Erythroblast (primary cell): Measurements from ENCODE around the gene PSMD1.
"Not testable (repeated sequence)": the region's sequence is repeated elsewhere in the genome, so short reads cannot be mapped to it uniquely, and the experiment has no call there.

Experiments used
- DNase-seq, 2 experiments: peaks; one replicate each; lab custom pipeline; 2025; lab: John Stamatoyannopoulos, UW
- GATA1 ChIP-seq: IDR thresholded peaks from 2 replicates; pipeline ENCODE4 v1.6.1; 2011; ENCODE audit warnings: low read depth, mild to moderate bottlenecking, control low read depth, low read length, moderate library complexity
- POLR2A ChIP-seq: IDR thresholded peaks from 2 replicates; pipeline ENCODE4 v1.6.1; 2011; ENCODE audit warnings: mild to moderate bottlenecking, low read length

PSMD1 gene

DNA sequence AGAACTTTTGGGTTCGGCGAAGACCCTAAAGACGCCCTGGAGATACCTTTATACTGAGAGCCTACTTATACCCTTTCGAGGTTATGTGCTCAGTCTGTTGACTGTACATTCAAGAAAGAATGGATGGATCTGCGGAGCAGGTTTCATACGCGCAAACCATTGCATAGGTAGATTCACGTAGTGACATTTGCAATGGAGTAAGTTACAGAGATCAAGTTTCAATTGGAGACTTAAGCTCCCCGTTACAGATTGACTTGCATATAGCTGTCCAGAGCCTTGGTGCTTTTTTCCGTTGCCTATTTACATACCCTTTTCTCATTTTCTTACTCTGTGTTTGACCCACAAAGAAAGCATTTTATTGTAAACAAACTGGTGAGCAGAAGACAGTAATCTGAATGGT lies 923 bp downstream of the PSMD1 start:
- DNase-seq = peak; percentile 48 to 68
- TF ChIP-seq POLR2A (no peak), GATA1 (no peak)

DNA sequence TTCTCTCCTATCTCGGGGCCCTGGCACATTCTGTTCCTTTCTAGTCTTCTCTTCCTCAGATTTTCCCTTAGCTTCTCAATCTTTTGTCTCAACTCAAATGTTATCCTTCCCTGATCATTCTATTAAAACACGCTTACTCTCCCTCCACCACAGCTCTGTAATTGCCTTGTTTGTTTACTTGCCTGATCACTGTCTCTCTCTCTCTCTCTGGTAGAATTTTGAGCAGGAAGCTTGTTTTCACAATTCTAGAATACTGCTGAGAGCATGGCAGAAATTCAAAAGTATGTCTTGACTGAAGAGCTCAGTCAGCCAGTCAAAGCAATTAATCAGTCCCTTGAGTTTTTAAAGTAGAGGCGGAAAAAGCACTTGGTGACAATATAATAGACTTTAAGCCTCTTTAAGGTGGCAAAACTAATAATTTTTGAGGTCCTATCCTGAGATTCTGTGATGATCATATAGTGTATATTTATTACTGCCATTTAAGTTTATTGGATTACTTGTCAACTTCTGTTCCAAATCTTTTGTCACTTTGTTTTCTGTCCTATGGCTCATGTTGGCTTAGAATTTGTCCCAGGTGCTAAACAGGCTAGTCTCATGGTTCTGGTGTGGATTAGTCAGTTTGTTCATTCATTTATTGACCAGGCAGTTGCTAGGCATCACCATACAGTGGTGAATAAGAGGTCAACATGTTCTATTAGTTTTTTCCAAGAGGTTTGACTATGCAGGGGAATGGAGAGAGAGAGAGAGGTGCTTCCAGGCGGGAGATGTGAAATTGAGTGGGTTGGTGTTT lies 2.3 kb downstream of the PSMD1 start:
- no peak for DNase-seq
- no peak for TF ChIP-seq POLR2A

DNA sequence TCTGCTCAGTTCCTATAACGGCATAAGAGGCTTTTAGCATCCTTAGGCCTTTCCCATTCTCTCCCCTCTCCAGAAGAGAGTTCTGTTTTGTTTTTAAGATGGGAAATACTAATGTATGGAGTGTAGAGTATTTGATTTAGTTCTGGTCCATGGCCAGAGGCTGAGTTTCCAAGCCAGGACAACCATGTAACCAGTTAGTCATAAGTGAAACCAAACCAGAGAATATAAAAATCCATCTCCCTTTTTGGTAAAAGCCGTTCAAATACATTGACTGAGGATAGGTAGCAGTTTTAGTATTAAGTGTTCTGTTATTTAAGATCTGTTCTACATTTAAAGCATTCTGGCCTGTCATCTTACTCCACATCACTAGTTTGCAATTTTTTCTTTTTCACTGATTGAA lies 3.1 kb downstream of the PSMD1 start:
- TF ChIP-seq POLR2A = no peak
- no peak for TF ChIP-seq GATA1
- DNase-seq = no peak

DNA sequence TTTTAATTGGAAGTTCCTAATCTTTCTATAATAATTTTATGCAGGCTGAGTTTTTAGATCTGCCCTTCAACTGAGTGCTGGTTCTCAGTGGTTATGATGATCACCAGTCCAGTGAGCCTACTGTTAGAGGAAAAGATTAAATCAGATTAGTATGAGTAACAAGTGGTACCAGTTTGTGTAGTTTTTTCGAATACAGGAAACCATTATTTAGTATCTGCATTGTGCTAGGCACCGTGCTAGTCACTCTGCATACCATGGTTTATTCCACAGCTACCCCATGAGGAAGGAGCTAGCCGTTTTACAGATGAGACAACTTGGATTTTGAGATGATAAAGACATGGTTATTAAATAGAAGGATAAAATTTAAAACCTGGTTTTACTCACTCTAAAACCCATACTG lies 6.1 kb downstream of the PSMD1 start:
- DNase-seq = no peak
- no peak for TF ChIP-seq GATA1
- TF ChIP-seq POLR2A = no peak

DNA sequence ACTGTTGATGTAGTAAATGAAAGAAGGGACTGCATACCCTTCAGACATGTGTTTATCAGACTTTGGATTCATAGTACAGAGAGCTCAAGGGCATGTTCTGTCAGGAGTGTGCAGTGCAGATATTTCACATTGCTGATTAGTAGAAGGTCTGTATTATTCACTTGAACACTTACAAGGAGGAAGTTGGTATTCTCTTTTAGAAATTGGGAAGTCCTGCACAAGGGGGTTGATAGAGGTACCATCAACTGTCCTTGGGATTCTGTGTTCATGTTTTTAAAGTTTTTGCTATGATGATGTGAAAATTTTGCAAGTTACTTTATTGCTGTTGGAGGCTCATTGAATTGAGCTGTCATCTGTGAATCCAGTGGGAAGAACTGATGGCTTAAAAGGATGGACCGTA lies 6.7 kb downstream of the PSMD1 start:
- TF ChIP-seq GATA1 (no peak), POLR2A (no peak)
- DNase-seq = peak in 1 of 2 experiments; percentile 36

DNA sequence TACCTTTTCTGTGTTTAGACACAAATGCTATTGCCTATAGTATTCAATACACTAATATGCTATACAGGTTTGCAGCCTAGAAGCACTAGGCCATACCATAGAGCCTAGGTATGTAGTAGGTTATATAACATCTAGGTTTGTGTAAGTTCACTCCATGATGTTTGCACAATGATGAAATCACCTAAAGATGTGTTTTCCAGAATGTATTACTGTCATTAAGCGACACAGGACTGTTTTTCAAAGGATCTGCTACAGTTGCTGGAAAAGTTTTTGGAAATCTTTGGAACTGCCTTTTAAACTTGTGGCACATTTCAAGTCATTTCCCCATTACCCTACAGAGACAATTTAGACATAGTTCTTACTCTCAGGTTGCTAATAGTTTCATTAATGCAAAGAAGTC lies 9.3 kb downstream of the PSMD1 start:
- no peak for TF ChIP-seq GATA1
- TF ChIP-seq POLR2A = no peak
- DNase-seq = no peak

DNA sequence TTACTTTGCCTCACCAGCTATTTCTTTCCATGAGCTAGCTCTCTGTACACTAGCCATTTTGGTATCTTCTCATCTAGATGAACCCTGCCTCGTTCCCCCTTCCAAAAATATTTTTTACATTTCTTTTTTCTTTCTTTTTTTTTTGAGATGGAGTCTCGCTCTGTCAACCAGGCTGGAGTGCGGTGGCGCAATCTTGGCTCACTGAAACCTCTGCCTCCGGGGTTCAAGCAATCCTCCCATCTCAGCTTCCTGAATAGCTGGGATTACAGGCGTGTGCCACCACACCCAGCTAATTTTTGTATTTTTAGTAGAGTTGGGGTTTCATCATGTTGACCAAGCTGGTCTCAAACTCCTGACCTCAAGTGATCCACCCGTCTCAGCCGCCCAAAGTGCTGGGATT lies 10.9 kb downstream of the PSMD1 start:
- DNase-seq = not testable (repeated sequence)

DNA sequence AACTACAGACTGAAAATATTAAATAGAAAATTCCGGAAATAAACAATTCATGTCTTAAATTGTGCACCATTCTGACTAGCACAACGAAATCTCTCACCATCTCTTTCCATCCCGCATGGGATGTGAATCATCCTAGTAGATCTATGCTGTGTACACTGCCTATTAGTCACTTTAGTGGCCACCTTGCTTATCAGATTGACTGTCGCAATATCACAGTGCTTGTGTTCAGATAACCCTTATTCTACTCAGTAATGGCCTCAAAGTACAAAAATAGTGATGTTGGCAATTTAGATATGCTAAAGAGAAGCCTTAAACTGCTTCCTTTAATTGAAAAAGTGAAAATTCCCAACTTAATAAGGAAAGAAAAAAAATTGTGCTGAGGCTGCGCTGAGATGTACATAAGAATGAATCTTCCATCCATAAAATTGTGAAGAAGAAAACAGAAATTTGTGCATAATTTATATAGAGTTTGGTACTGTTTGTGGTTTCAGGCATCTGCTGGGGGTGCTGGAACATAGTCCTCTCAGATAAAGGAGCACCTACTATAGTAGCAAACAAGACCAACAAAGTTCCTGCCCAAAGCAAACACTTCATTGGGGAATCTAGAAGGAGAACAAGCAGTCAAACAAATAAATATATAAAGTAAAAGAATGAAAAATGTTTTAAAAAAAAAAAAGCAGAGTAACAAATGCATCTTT lies 12.0 kb downstream of the PSMD1 start:
- TF ChIP-seq POLR2A = no peak
- TF ChIP-seq GATA1 = no peak

DNA sequence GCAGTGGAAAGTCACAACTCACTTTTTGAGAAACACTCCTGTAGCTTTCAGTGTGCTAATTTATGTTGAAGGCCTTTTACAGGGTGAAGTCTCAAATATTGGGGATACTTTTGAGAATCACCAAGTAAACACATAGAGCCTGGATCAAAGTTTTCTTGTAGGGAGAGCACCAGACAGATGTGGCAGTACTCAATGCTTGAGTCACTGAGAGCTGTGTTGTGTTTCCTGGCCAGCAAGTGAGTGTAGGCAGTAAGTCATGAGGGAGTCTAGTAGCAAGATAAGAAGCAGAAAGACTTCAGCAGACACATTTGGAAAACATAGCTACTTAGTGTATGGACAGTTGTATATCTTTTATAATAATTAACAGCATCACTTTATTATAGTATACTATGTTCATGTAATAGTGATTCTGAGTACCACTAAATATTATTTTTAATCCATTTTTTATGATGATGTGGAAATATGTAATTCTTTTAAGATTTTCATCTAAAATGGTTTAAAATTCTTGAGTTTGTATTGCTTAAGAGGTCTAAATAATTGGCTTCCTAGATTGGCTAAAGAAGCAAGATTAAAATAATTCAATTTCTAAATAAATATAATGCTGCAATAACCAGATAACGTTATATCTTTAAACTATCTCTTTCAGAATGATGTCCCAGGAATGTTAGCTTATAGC lies 12.8 kb downstream of the PSMD1 start:
- peak; percentile 64 to 71 for DNase-seq
- TF ChIP-seq GATA1 = no peak
- TF ChIP-seq POLR2A = no peak

More for the DNA sequence above, 12.0 kb downstream of the PSMD1 start:
- DNase-seq = peak; percentile 57 to 69

DNA sequence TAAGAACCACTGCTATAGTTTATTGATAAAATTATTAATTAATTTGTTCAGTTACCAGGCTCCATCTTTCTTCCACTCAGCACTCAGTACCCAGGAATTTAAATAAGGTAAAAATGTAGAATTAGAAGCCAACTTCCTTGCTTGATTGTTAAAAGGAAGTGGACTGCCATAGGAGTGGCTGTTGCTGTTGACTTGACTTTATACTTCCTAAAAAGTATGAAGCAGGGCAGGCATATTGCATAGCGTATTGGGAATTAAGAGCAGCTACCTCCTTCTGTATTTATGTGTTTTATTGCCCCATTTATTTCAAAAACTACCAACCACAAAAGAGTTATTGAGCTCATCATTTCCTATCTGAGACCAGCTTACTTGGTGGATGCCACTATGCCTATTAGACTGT lies 27.9 kb downstream of the PSMD1 start:
- TF ChIP-seq POLR2A (no peak), GATA1 (no peak)
- no peak for DNase-seq

DNA sequence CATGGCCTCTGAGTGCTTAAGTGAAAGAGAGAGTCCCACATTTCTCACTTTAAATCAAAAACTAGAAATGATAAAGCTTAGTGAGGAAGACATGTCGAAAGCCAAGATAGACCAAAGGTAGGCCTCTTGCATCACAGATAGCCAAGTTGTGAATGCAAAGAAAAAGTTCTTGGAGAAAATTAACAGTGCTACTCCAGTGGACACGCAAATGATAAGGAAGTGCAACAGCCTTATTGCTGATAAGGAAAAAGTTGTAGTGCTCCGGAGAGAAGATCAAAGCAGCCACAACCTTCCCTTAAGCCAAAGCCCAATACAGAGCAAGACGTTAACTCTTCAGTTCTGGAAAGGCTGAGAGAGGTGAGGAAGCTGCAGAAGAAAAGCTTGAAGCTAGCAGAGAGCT lies 32.1 kb downstream of the PSMD1 start:
- DNase-seq = peak; percentile 14 to 43
- no peak for TF ChIP-seq GATA1
- TF ChIP-seq POLR2A = no peak

DNA sequence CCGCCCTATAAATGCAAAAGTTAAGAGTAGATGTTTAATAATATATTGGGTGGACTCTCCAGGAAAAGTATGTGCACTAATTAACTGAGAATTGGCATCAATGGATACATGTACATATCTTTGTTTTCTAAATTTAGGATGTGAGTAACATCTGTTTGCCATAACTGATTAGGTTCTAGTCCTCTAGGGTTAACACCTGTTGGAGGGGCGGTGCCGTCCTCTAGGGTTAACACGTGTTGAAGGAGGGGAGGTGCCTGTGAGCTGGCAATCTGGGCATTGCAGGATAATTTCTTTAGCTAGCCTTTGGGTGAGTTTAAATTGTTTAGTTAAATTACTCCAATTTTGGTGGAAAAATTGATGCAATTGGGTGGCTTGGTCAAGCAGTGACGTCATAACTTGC lies 37.3 kb downstream of the PSMD1 start:
- no peak for DNase-seq
- TF ChIP-seq GATA1 = no peak
- TF ChIP-seq POLR2A = no peak

DNA sequence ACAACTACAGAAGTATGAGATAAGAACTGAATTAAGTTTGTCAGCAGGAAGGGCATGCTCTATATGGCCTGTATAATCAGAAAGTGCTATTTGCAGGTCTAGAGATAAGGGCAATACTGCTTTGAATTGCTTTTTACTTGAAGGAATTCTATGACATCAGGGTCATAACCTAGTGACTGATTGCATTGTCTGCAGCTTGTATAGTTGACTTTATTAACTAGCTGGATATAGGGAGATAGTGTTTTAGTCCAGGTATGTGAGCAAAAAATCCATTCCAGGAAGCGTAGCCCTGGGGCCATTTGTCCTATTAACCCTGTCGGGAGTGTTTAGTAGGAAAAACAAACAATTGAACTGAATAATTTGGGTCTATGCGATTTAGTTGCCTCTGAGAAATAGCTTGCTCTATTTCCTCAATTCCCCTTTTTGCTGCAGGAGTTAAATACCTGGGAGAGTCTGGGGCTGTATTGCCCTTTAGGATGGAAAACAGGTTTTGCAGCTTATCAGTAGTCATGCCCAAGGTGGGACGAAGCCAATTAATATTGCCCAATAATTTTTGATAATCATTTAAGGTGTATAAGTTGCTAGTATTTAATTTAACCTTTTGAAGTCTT lies 38.2 kb downstream of the PSMD1 start:
- no peak for TF ChIP-seq GATA1
- TF ChIP-seq POLR2A = no peak
- peak in 1 of 2 experiments; percentile 19 for DNase-seq

DNA sequence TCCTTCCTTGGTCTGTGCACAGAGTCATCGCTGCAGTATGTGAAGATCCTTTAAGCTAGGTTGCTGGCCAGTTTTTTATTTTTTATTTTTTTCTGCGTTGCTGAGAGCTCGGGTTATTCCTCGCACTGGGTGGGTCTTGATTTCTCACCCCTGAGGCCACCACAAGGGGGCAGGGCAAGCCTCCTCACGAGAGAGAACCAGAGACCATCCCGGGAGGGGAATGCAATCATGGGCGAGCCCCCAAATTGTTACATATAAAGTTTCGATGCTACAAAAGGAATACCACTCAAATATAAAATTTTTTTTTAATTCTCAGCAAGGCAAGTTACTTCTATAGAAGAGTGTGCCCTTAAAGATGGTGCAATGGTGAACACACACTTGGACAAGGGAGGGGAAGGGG lies 43.3 kb downstream of the PSMD1 start:
- DNase-seq = peak; percentile 22 to 46
- TF ChIP-seq POLR2A (no peak), GATA1 (no peak)

DNA sequence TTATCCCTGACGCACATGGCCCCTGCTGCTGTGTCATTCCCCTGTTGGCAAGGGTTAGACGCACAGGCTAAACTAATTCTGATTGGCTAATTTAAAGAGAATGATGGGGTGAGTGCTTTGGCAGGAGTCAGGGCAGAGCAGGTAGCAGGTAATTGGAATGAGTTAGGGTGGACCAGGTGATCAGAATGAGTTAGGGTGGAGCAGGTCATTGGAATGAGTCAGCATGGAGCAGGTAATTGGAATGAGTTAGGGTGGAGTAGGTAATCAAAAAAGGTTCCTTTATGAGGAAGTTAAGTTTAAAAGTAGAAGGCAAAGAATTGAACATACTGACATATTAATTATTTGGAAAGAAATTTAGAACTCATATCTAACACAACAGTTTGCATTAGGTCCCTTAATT lies 43.7 kb downstream of the PSMD1 start:
- DNase-seq = peak in 1 of 2 experiments; percentile 22
